ENCODE results near the gene PTPRK.
A peak's percentile ranks its signal among the peaks of the same experiment; 100 is the strongest.

The PTPRK gene

GRCh38 chr6:127976111-127976510, 544.3 kb downstream of the PTPRK start:
- no peak overlapping the region for H3K27ac ChIP-seq
- TF ChIP-seq CTCF (conservative IDR thresholded peaks at IDR 0.05), result no peak

GRCh38 chr6:127972815-127973214, 547.6 kb downstream of the PTPRK start:
- peak overlapping the region; percentile 42 for H3K27ac ChIP-seq
- TF ChIP-seq CTCF (conservative IDR thresholded peaks at IDR 0.05), result no peak

- peak overlapping the region; percentile 42 for H3K27ac ChIP-seq
Observed at GRCh38 chr6:127971945-127972391, 548.4 kb downstream of the PTPRK start.

GRCh38 chr6:127971386-127971785, 549.0 kb downstream of the PTPRK start:
- no peak for TF ChIP-seq CTCF (conservative IDR thresholded peaks at IDR 0.05)
- H3K27ac ChIP-seq, result peak overlapping the region; percentile 42

More at GRCh38 chr6:127971945-127972391, 548.4 kb downstream of the PTPRK start:
- no peak for TF ChIP-seq CTCF (conservative IDR thresholded peaks at IDR 0.05)

- H3K27ac ChIP-seq, result no peak overlapping the region
- no peak for TF ChIP-seq CTCF (conservative IDR thresholded peaks at IDR 0.05)
Observed at GRCh38 chr6:127969701-127970100, 550.7 kb downstream of the PTPRK start.

- TF ChIP-seq CTCF (conservative IDR thresholded peaks at IDR 0.05), result no peak
- no peak overlapping the region for H3K27ac ChIP-seq
Observed at GRCh38 chr6:127968394-127968793, 552.0 kb downstream of the PTPRK start.

GRCh38 chr6:127967708-127968107, 552.7 kb downstream of the PTPRK start:
- no peak for TF ChIP-seq CTCF (conservative IDR thresholded peaks at IDR 0.05)
- no peak overlapping the region for H3K27ac ChIP-seq

Data from VCaP (cell line).